ENCODE results near the gene STK32B. TPM values are rescaled to one million over a fixed set of nuclear protein-coding genes. Genes with fewer than 3 reads are reported as not detected.

The STK32B gene
- total RNA-seq, 1 experiment from 2014 or later: 15.1 TPM

- ChIA-PET POLR2A (ENCODE audit: low non-redundant PET) (no interaction called here), CTCF (no interaction called here)
- H3K27ac ChIP-seq (ENCODE audit: low read depth, low read length, poor library complexity, severe bottlenecking): peak overlapping the region; percentile 49
- H3K4me3 ChIP-seq (ENCODE audit: low read depth, low read length, poor library complexity, severe bottlenecking): peak overlapping the region; percentile 62
- BruUV-seq (replicated peaks): no TSS peak
- H3K4me1 ChIP-seq (ENCODE audit: insufficient read depth, low read length, poor library complexity, severe bottlenecking): peaks cover 5% of the 10 kb centered on the region
- H3K27me3 ChIP-seq (replicated peaks; ENCODE audit: insufficient read depth, low read depth, low read length, poor library complexity): peaks cover 5% of the 10 kb centered on the region
- no peaks in the 10 kb centered on the region for H3K9me3 ChIP-seq (ENCODE audit: low read depth, low read length, poor library complexity, severe bottlenecking)
- intact Hi-C loops (cut with micrococcal nuclease; ENCODE audit: unreplicated experiment): loop anchor here (5.0 to 10.0 kb wide), 4 partner anchors 90 to 925 kb away; no protein-coding TSS in a partner anchor
- no peaks in the 10 kb centered on the region for H3K36me3 ChIP-seq (ENCODE audit: insufficient read depth, low read length, poor library complexity, severe bottlenecking)
- TF ChIP-seq CTCF (conservative IDR thresholded peaks at IDR 0.05; ENCODE audit: low read depth, low read length) (no peak), EZH2 (IDR thresholded peaks at IDR 0.05; ENCODE audit: borderline replicate concordance, low read depth, low read length, poor library complexity, severe bottlenecking) (no peak)
- DNase-seq (ENCODE audit: low spot score): no peak
Observed at GRCh38 chr4:5052204-5052702, 973 bp downstream of the STK32B start.

DNA sequence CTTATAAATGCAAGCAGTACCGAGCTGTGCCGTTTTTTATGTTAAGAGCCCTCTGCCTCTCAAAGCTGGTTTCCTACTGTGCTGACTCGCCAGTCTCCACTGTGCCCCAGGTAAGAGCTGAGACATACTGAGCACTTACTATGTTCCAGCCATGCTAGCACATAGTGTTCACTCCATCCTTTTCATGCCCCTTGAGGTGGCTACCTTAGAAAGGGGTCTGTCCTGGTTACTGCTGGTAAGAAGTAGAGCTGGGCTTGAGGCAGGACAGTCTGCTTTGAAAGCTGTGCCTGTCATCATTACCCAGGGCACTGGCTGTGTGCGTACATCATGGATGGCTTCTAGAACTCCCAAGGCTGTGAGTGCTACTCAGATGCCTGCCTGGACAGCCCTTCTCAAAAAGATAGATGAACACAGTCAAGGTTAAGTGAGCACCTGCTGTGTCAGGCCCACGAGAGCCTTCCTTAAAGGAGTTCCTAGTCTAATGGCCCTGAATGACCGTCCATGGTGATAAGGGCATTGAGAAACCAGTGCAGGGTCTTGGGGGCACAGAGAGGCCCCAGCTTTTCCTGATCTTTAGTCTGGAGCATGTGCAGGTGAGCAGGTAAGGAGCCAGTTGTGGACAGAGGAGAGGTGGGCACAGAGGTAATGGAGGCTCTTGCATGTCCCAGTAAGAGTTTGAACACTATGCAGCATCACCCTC, 1.6 kb downstream of the STK32B start:
- peaks cover 5% of the 10 kb centered on the region for H3K27me3 ChIP-seq (replicated peaks; ENCODE audit: insufficient read depth, low read depth, low read length, poor library complexity)
- no peak for TF ChIP-seq EZH2 (IDR thresholded peaks at IDR 0.05; ENCODE audit: borderline replicate concordance, low read depth, low read length, poor library complexity, severe bottlenecking)
- DNase-seq (ENCODE audit: low spot score): no peak
- H3K9me3 ChIP-seq (ENCODE audit: low read depth, low read length, poor library complexity, severe bottlenecking): no peaks in the 10 kb centered on the region
- no peaks in the 10 kb centered on the region for H3K36me3 ChIP-seq (ENCODE audit: insufficient read depth, low read length, poor library complexity, severe bottlenecking)
- BruUV-seq (replicated peaks): no TSS peak
- CTCF ChIA-PET: no interaction called here
- peaks cover 5% of the 10 kb centered on the region for H3K4me1 ChIP-seq (ENCODE audit: insufficient read depth, low read length, poor library complexity, severe bottlenecking)
- no peak overlapping the region for H3K27ac ChIP-seq (ENCODE audit: low read depth, low read length, poor library complexity, severe bottlenecking)
- peak overlapping the region; percentile 62 for H3K4me3 ChIP-seq (ENCODE audit: low read depth, low read length, poor library complexity, severe bottlenecking)
- intact Hi-C loops (cut with micrococcal nuclease; ENCODE audit: unreplicated experiment): loop anchor here (5.0 to 10.0 kb wide), 4 partner anchors 89 to 924 kb away; no protein-coding TSS in a partner anchor
- POLR2A ChIA-PET (ENCODE audit: low non-redundant PET): no interaction called here

DNA sequence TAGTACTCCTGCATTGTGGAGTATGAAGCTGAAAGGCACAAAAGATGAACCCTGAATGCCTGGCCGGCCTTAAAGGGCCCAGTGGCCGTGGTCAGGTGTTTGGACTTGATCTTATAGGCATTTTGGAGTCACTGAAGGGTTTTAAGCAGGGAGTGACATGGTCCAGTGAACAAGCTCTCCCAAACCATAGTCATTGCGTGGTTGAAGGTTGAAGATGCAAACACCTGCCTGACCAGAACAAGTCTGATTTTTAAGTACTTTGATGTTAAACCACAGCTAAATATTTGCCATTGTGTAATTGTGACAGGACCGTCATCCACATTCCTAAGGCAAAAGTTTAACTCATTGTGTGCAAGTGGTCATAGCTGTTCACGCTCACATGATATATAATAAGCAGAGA, 3.3 kb downstream of the STK32B start:
- Histone ChIP-seq H3K4me1 (ENCODE audit: insufficient read depth, low read length, poor library complexity, severe bottlenecking) (peaks cover 5% of the 10 kb centered on the region), H3K27ac (ENCODE audit: low read depth, low read length, poor library complexity, severe bottlenecking) (no peak overlapping the region), H3K36me3 (ENCODE audit: insufficient read depth, low read length, poor library complexity, severe bottlenecking) (no peaks in the 10 kb centered on the region), H3K27me3 (replicated peaks; ENCODE audit: insufficient read depth, low read depth, low read length, poor library complexity) (peaks cover 5% of the 10 kb centered on the region), H3K9me3 (ENCODE audit: low read depth, low read length, poor library complexity, severe bottlenecking) (no peaks in the 10 kb centered on the region), H3K4me3 (ENCODE audit: low read depth, low read length, poor library complexity, severe bottlenecking) (no peak overlapping the region)
- intact Hi-C loops (cut with micrococcal nuclease; ENCODE audit: unreplicated experiment): loop anchor here (5.0 to 10.0 kb wide), 4 partner anchors 88 to 923 kb away; no protein-coding TSS in a partner anchor
- ChIA-PET CTCF (no interaction called here), POLR2A (ENCODE audit: low non-redundant PET) (interaction anchor here (0.7 kb wide), 1 partner anchor 755 kb away, joined by 4 read pairs; no protein-coding TSS in a partner anchor)
- BruUV-seq (replicated peaks): TSS peak; percentile 16
- no peak for DNase-seq (ENCODE audit: low spot score)
- TF ChIP-seq CTCF (conservative IDR thresholded peaks at IDR 0.05; ENCODE audit: low read depth, low read length) (no peak), EZH2 (IDR thresholded peaks at IDR 0.05; ENCODE audit: borderline replicate concordance, low read depth, low read length, poor library complexity, severe bottlenecking) (no peak)

All from A673 (cell line).